ENCODE measurements around the gene WFDC9.
"Not testable (repeated sequence)": the region's sequence is repeated elsewhere in the genome, so short reads cannot be mapped to it uniquely, and the experiment has no call there.

DNA sequence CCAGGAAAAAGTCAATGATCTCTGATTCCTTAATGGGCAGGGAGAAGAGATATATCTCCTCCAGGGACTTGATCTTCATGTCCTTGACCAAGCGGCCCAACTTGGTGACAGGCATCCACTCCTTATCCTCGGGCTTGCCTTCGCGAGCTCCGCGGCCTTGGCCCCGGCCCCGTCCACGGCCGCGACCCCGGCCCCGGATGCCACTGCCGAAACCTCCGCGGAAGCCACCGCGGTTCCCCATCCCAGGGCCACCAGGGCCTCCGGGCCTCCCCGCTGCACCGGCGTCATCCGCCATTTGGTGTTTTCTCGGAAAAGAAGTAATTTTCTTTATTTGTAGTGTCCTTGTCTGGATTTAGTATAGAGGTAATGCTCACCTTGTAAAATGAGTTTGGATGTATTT is 10.0 kb upstream of the WFDC9 start:
- TF ChIP-seq ZNF274 (IDR thresholded peaks at IDR 0.05; ENCODE audit: low read depth, low read length); POLR2A (IDR thresholded peaks at IDR 0.05; ENCODE audit: borderline replicate concordance, extremely low read depth, insufficient read depth, insufficient read length); SP1 (IDR thresholded peaks at IDR 0.05; ENCODE audit: low read depth); CTCF (IDR thresholded peaks at IDR 0.05 in 2 of 3, conservative IDR thresholded peaks at IDR 0.05 in 1 of 3; ENCODE audit: borderline replicate concordance in 1 of 3, insufficient read depth in 1 of 3, low read depth in 2 of 3, low read length in 2 of 3); POLR2AphosphoS5 (IDR thresholded peaks at IDR 0.05; ENCODE audit: low read depth, low read length); EGR1 (IDR thresholded peaks at IDR 0.05; ENCODE audit: low read depth): not testable (repeated sequence)

Data from HCT116 (cell line).